ENCODE measurements around the gene PXK. TPM values are rescaled to one million over a fixed set of nuclear protein-coding genes. Genes with fewer than 3 reads are reported as not detected.

PXK gene
- total RNA-seq, 1 experiment from 2014 or later = 4.4 TPM

DNA sequence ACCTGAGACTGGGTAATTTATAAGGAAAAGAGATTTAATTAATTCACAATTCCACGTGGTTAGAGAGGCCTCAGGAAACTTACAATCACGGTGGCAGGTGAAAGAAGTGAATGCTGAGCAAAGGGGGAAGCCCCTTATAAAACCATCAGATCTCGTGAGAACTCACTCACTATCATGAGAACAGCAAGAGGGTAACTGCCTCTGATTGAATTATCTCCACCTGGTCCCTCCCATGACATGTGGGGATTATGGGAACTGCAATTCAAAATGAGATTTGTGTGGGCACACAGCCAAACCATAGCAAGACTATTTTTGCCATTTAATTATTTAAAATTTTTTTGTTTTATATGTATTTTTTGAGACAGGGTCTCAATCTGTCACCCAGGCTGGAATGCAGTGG lies 132.2 kb downstream of the PXK start:
- no peak for DNase-seq
- H3K9me3 ChIP-seq (ENCODE audit: insufficient read depth, low read depth) = no peaks in the 10 kb centered on the region
- POLR2A ChIA-PET (ENCODE audit: unreplicated experiment) = no interaction called here
- intact Hi-C loops (cut with micrococcal nuclease; ENCODE audit: unreplicated experiment) = loop anchor here (5.0 kb wide), 1 partner anchor 143 kb away; no protein-coding TSS in a partner anchor
- CTCF ChIA-PET = interaction anchor here (0.7 kb wide), 1 partner anchor 35 kb away, joined by 6 read pairs; no protein-coding TSS in a partner anchor
- H3K4me1 ChIP-seq (replicated peaks; ENCODE audit: insufficient read depth) = peaks cover 45% of the 10 kb centered on the region
- no peak overlapping the region for H2AFZ ChIP-seq
- peaks cover 17% of the 10 kb centered on the region for H3F3A ChIP-seq (ENCODE audit: insufficient read depth, low read depth)
- TF ChIP-seq, protein P1, sequence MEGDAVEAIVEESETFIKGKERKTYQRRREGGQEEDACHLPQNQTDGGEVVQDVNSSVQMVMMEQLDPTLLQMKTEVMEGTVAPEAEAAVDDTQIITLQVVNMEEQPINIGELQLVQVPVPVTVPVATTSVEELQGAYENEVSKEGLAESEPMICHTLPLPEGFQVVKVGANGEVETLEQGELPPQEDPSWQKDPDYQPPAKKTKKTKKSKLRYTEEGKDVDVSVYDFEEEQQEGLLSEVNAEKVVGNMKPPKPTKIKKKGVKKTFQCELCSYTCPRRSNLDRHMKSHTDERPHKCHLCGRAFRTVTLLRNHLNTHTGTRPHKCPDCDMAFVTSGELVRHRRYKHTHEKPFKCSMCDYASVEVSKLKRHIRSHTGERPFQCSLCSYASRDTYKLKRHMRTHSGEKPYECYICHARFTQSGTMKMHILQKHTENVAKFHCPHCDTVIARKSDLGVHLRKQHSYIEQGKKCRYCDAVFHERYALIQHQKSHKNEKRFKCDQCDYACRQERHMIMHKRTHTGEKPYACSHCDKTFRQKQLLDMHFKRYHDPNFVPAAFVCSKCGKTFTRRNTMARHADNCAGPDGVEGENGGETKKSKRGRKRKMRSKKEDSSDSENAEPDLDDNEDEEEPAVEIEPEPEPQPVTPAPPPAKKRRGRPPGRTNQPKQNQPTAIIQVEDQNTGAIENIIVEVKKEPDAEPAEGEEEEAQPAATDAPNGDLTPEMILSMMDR (conservative IDR thresholded peaks at IDR 0.05) = no peak
- TF ChIP-seq EZH2 (IDR thresholded peaks at IDR 0.05; ENCODE audit: low read depth) = no peak
- H3K79me2 ChIP-seq (ENCODE audit: low read depth) = no peaks in the 10 kb centered on the region
- BruUV-seq (replicated peaks) = no TSS peak
- no peaks in the 10 kb centered on the region for H3K27me3 ChIP-seq (ENCODE audit: insufficient read depth, low read depth)
- H3K36me3 ChIP-seq (ENCODE audit: low read depth) = no peaks in the 10 kb centered on the region
- no peaks in the 10 kb centered on the region for H3K9me2 ChIP-seq (ENCODE audit: insufficient read depth)
- no peak overlapping the region for H3K27ac ChIP-seq
- no peaks in the 10 kb centered on the region for H4K20me1 ChIP-seq (ENCODE audit: insufficient read depth)
- no peak overlapping the region for H3K4me2 ChIP-seq
- H3K4me3 ChIP-seq = no peak overlapping the region

DNA sequence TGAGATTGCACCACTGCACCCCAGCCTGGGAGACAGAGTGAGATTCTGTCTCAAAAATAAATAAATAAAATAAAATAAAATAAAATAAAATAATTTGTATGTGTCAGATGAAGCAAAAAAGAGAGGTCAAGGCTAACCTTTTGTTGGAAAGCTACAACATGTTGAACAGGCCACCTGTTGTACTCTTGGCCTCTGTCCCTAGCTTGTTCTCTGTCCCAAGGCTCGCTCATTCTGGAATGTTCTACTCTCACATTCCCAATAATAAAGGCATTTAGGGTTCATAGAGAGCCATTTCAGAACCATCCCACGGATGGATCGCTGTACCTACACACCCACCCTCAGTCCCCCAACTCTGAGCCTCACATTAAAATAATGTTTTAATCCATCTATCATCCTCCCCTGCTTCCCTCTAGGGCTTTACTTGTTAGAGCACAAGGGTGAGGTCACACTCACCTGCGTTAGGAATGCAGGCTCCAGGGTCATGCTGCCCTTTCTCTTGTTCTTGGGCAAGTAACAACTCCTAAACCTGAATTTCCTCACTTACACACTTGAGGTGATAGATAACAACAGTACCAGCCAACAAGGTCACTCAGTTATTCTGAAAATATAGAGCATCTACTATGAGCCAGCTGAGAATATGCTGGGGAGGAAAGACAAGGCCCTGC lies 134.3 kb downstream of the PXK start:
- no peak for DNase-seq
- H3K4me1 ChIP-seq (replicated peaks; ENCODE audit: insufficient read depth) = peaks cover 63% of the 10 kb centered on the region

DNA sequence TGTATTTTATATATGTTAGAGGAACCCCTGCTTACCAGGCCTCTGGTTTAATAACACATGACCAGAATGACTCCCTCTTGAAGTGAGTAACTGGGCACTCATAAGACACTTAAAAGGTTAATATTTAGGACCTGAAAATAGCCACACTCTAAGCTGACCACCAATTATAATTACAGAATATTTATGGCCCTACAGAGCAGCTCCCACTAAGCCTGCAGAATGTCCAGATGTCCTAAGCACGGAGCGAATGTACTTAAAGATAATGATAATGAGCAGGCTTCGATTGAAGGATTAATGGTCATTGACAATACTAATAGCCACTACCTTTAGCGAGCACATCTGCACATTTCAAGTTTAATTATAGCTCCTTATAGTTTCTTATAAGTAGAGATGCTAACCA lies 136.4 kb downstream of the PXK start:
- no TSS peak for BruUV-seq (replicated peaks)
- intact Hi-C loops (cut with micrococcal nuclease; ENCODE audit: unreplicated experiment) = no loop called here
- H3K36me3 ChIP-seq (ENCODE audit: low read depth) = no peaks in the 10 kb centered on the region
- no peaks in the 10 kb centered on the region for H3K9me3 ChIP-seq (ENCODE audit: insufficient read depth, low read depth)
- ChIA-PET POLR2A (ENCODE audit: unreplicated experiment) (interaction anchor here (0.6 kb wide), 1 partner anchor 138 kb away, joined by 4 read pairs; no protein-coding TSS in a partner anchor), CTCF (interaction anchor here (0.7 kb wide), 1 partner anchor 18 kb away, joined by 4 read pairs; no protein-coding TSS in a partner anchor)
- 0 out of 2 replicates have a peak overlapping the region, but pooled peaks have one; percentile 1 for H3K4me2 ChIP-seq
- no peaks in the 10 kb centered on the region for H3K9me2 ChIP-seq (ENCODE audit: insufficient read depth)
- H3K27ac ChIP-seq = no peak overlapping the region
- peaks cover 70% of the 10 kb centered on the region for H3K4me1 ChIP-seq (replicated peaks; ENCODE audit: insufficient read depth)
- no peaks in the 10 kb centered on the region for H3K27me3 ChIP-seq (ENCODE audit: insufficient read depth, low read depth)
- no peaks in the 10 kb centered on the region for H4K20me1 ChIP-seq (ENCODE audit: insufficient read depth)
- H3K4me3 ChIP-seq = no peak overlapping the region
- TF ChIP-seq, protein P1 (conservative IDR thresholded peaks at IDR 0.05) = no peak
- no peak for TF ChIP-seq EZH2 (IDR thresholded peaks at IDR 0.05; ENCODE audit: low read depth)
- no peak for DNase-seq
- H3F3A ChIP-seq (ENCODE audit: insufficient read depth, low read depth) = peaks cover 46% of the 10 kb centered on the region
- H3K79me2 ChIP-seq (ENCODE audit: low read depth) = no peaks in the 10 kb centered on the region
- no peak overlapping the region for H2AFZ ChIP-seq

More for the DNA sequence above, 134.3 kb downstream of the PXK start:
- Histone ChIP-seq H3K9me2 (ENCODE audit: insufficient read depth) (no peaks in the 10 kb centered on the region), H3K4me2 (no peak overlapping the region), H3K36me3 (ENCODE audit: low read depth) (no peaks in the 10 kb centered on the region), H3K9me3 (ENCODE audit: insufficient read depth, low read depth) (no peaks in the 10 kb centered on the region), H2AFZ (no peak overlapping the region), H3K27ac (no peak overlapping the region), H3F3A (ENCODE audit: insufficient read depth, low read depth) (peaks cover 37% of the 10 kb centered on the region), H4K20me1 (ENCODE audit: insufficient read depth) (no peaks in the 10 kb centered on the region), H3K4me3 (no peak overlapping the region), H3K79me2 (ENCODE audit: low read depth) (no peaks in the 10 kb centered on the region), H3K27me3 (ENCODE audit: insufficient read depth, low read depth) (no peaks in the 10 kb centered on the region)
- TF ChIP-seq, protein P1 (conservative IDR thresholded peaks at IDR 0.05) = no peak
- TF ChIP-seq EZH2 (IDR thresholded peaks at IDR 0.05; ENCODE audit: low read depth) = no peak
- ChIA-PET POLR2A (ENCODE audit: unreplicated experiment) (no interaction called here), CTCF (interaction anchor here (1.1 kb wide), 1 partner anchor 24 kb away, joined by 13 read pairs; the partner anchor contains the start of gene KCTD6)
- no TSS peak for BruUV-seq (replicated peaks)
- intact Hi-C loops (cut with micrococcal nuclease; ENCODE audit: unreplicated experiment) = no loop called here
